HepG2 (cell line): ENCODE measurements around the gene FAM222B. TPM values are rescaled to one million over a fixed set of nuclear protein-coding genes. Genes with fewer than 3 reads are reported as not detected.

ENCODE experiments used
- ATAC-seq: fragments of 200-7000 bp; cut with Tn5 transposase; 3 replicates; pipeline ENCODE4 v1.9.1; 2020; ENCODE audit warnings: mild to moderate bottlenecking, moderate library complexity
- BruUV-seq: library from RNA; stranded (reverse); fragments of 400-500 nt; replicated peaks from 2 replicates; lab custom pipeline; 2021; lab: Mats Ljungman, UMichigan
- CTCF ChIA-PET: fragments of 300-600 bp; formaldehyde crosslinking; extraction: SDS; loops from one replicate; lab custom pipeline; 2021; ENCODE audit warnings: low total read pairs, inconsistent platforms, low intra/inter-chr PET ratio; lab: Yijun Ruan, JAX
- POLR2A ChIA-PET: fragments of 350-600 bp; sonication (Branson Sonifier 250); formaldehyde crosslinking; loops from one replicate; lab custom pipeline; 2020; ENCODE audit warnings: antibody characterized with exemption, inconsistent platforms; lab: Yijun Ruan, JAX
- DNase-seq: peaks from one replicate; pipeline ENCODE4 v3.0.0-alpha.2; 2015; ENCODE audit warnings: low spot score
- FAIRE-seq: peaks from 3 replicates; lab custom pipeline; 2011; peaks lifted over from hg19 to GRCh38; lab: Jason Lieb, UNC
- H2AFZ ChIP-seq: one replicate; pipeline ENCODE4 v1.6.1; 2011; ENCODE audit warnings: low read length, inconsistent platforms
- H3K27ac ChIP-seq: fragments of 300-600 bp; 3 replicates; pipeline ENCODE4 v1.8.0; 2011; ENCODE audit warnings: mixed run types, mild to moderate bottlenecking, mixed read lengths, low read length, inconsistent platforms; ENCODE audit not compliant: insufficient read depth; ENCODE audit errors: extremely low read length
- H3K27me3 ChIP-seq, 2 experiments: fragments of 200-600 bp in 1 of 2; 2 replicates in 1 of 2; 3 replicates in 1 of 2; pipeline versions ENCODE4 v1.6.0 to v1.8.0; 2011; ENCODE audit warnings: low read length in 2 of 2, mild to moderate bottlenecking in 2 of 2, moderate library complexity in 2 of 2, inconsistent platforms in 1 of 2; ENCODE audit not compliant: insufficient read depth in 2 of 2, control insufficient read depth in 1 of 2
- H3K36me3 ChIP-seq, 2 experiments: fragments of 200-600 bp in 1 of 2; replicated peaks in 1 of 2; 2 replicates in 1 of 2; 3 replicates in 1 of 2; pipeline versions ENCODE4 v1.5.1 to v1.8.0; 2011; ENCODE audit warnings: low read length in 2 of 2, inconsistent platforms in 1 of 2; ENCODE audit not compliant: insufficient read depth in 2 of 2, control insufficient read depth in 1 of 2
- H3K4me1 ChIP-seq: 2 replicates; pipeline ENCODE4 v1.5.1; 2012; ENCODE audit warnings: low read length, inconsistent platforms; ENCODE audit not compliant: insufficient read depth
- H3K4me2 ChIP-seq: 2 replicates; pipeline ENCODE4 v1.6.0; 2011; ENCODE audit warnings: low read depth, low read length, inconsistent platforms
- H3K4me3 ChIP-seq, 3 experiments: fragments of 200-600 bp in 1 of 3; sonication (generic), shearing (Covaris generic) in 1 of 3; replicated peaks in 1 of 3; 2 replicates each; pipeline ENCODE4 v1.5.1; 2011 to 2016; ENCODE audit warnings: low read length in 3 of 3, inconsistent platforms in 2 of 3, low read depth in 2 of 3, mild to moderate bottlenecking in 2 of 3, control low read depth in 1 of 3, mixed read lengths in 1 of 3; ENCODE audit not compliant: insufficient read depth in 1 of 3
- H3K79me2 ChIP-seq: one replicate; pipeline ENCODE4 v1.6.1; 2011; ENCODE audit warnings: low read length, inconsistent platforms; ENCODE audit not compliant: insufficient read depth
- H3K9ac ChIP-seq: 2 replicates; pipeline ENCODE4 v1.6.0; 2011; ENCODE audit warnings: mild to moderate bottlenecking, low read depth, low read length, inconsistent platforms; ENCODE audit not compliant: insufficient read depth
- H3K9me3 ChIP-seq: 2 replicates; pipeline ENCODE4 v1.5.1; 2012; ENCODE audit warnings: mild to moderate bottlenecking, low read length
- H4K20me1 ChIP-seq: 2 replicates; pipeline ENCODE4 v1.6.0; 2011; ENCODE audit warnings: inconsistent platforms, mild to moderate bottlenecking, low read length, moderate library complexity; ENCODE audit not compliant: insufficient read depth
- ATAD3A ChIP-seq: sonication (generic); formaldehyde crosslinking; IDR thresholded peaks from 2 replicates; pipeline ENCODE4 v1.4.0; 2020; ENCODE audit warnings: missing genetic modification reagents
- CREB1 ChIP-seq, 2 experiments: fragments of 450-650 bp in 1 of 2; IDR thresholded peaks; 2 replicates each; pipeline ENCODE4 v1.6.1; 2016 to 2017; ENCODE audit warnings: control low read depth in 1 of 2, mild to moderate bottlenecking in 1 of 2, missing compliant biosample characterization in 1 of 2, missing genetic modification characterization in 1 of 2
- HMGA1 ChIP-seq: sonication (generic); formaldehyde crosslinking; conservative IDR thresholded peaks from 2 replicates; pipeline ENCODE4 v1.4.0; 2020; ENCODE audit warnings: missing genetic modification reagents
- SRF ChIP-seq: IDR thresholded peaks from 2 replicates; pipeline ENCODE4 v1.6.1; 2011; ENCODE audit warnings: mild to moderate bottlenecking, low read depth, low read length, moderate library complexity
- ZBTB38 ChIP-seq: sonication (generic); formaldehyde crosslinking; IDR thresholded peaks from 2 replicates; pipeline ENCODE4 v1.5.1; 2020; ENCODE audit warnings: mild to moderate bottlenecking, missing genetic modification reagents
- ZFP41 ChIP-seq: sonication (generic); formaldehyde crosslinking; IDR thresholded peaks from 2 replicates; pipeline ENCODE4 v1.4.0; 2020; ENCODE audit warnings: mild to moderate bottlenecking, missing genetic modification reagents, borderline replicate concordance
- ZNF547 ChIP-seq: sonication (generic); formaldehyde crosslinking; IDR thresholded peaks from 2 replicates; pipeline ENCODE4 v1.5.1; 2020; ENCODE audit warnings: mild to moderate bottlenecking, missing genetic modification reagents
- ZNF550 ChIP-seq: sonication (generic); formaldehyde crosslinking; IDR thresholded peaks from 2 replicates; pipeline ENCODE4 v1.4.0; 2020; ENCODE audit warnings: mild to moderate bottlenecking, missing genetic modification reagents, borderline replicate concordance
- ZNF670 ChIP-seq: sonication (generic); formaldehyde crosslinking; IDR thresholded peaks from 2 replicates; pipeline ENCODE4 v1.8.0; 2022; ENCODE audit warnings: mild to moderate bottlenecking, missing genetic modification reagents, borderline replicate concordance
- WGBS: methylation state at CpG from one replicate; pipeline ENCODE4 v1.1.6; 2017; ENCODE audit warnings: low lambda C conversion rate; 5-methylcytosine and 5-hydroxymethylcytosine counted together
- in situ Hi-C: cut with HindIII; loops from 2 replicates; pipeline ENCODE4 v1.10.0; 2017; ENCODE audit warnings: low pct_unique_long_range_greater_than_20kb; ENCODE audit not compliant: extremely low pct_ligation_motif_present
- intact Hi-C: fragments of 100-400 bp; cut with micrococcal nuclease; formaldehyde crosslinking; loops from one replicate; pipeline ENCODE4 v1.10.0; 2022; ENCODE audit not compliant: unreplicated experiment
- polyA plus RNA-seq, 8 experiments: library from polyadenylated mRNA; depleted of rRNA in 3 of 8; stranded (reverse) in 7 of 8; unstranded in 1 of 8; fragments of >200 nt; fragmentation: Illumina TruSeq in 4 of 8; extraction: Trizol in 4 of 8; gene quantifications; 2 replicates each; pipeline versions ENCODE4 v1.2.1 to v1.2.3, GENCODE V29; 2011 to 2016; ENCODE audit warnings: low read depth in 4 of 8, missing spikeins in 1 of 8, mixed read lengths in 1 of 8; ENCODE audit not compliant: insufficient read depth in 1 of 8
- total RNA-seq, 5 experiments: library from RNA; depleted of rRNA; stranded (reverse); fragments of >200 nt; fragmentation: Illumina TruSeq; extraction: Trizol; gene quantifications; 2 replicates each; pipeline ENCODE4 v1.2.3, GENCODE V29; 2016; ENCODE audit warnings: low read depth in 1 of 5
- TF ChIP-seq, protein P1 (sequence below): sonication (generic); formaldehyde crosslinking; IDR thresholded peaks from 2 replicates; pipeline ENCODE4 v1.4.0; 2020; ENCODE audit warnings: missing genetic modification reagents
- TF ChIP-seq, protein P2 (sequence below), 2 experiments: IDR thresholded peaks; 2 replicates each; pipeline ENCODE4 v1.6.1; 2011 to 2012; ENCODE audit warnings: low read length in 2 of 2, borderline replicate concordance in 1 of 2, low read depth in 1 of 2, mild to moderate bottlenecking in 1 of 2, moderate library complexity in 1 of 2

FAM222B gene
- total and polyA plus RNA-seq, 2 of the 13 experiments (the other 11 are each of a cell fraction or from before 2014, with no cell fraction given): 3.5 to 7.3 TPM

GRCh38 chr17:28744104-28744971 is 98.3 kb downstream of the FAM222B start (continued):
- TF ChIP-seq CREB1 (IDR thresholded peaks at IDR 0.05) (peak; percentile 99), CREB1 (CRISPR knock-in tag; IDR thresholded peaks at IDR 0.05) (peak; percentile 91)

DNA sequence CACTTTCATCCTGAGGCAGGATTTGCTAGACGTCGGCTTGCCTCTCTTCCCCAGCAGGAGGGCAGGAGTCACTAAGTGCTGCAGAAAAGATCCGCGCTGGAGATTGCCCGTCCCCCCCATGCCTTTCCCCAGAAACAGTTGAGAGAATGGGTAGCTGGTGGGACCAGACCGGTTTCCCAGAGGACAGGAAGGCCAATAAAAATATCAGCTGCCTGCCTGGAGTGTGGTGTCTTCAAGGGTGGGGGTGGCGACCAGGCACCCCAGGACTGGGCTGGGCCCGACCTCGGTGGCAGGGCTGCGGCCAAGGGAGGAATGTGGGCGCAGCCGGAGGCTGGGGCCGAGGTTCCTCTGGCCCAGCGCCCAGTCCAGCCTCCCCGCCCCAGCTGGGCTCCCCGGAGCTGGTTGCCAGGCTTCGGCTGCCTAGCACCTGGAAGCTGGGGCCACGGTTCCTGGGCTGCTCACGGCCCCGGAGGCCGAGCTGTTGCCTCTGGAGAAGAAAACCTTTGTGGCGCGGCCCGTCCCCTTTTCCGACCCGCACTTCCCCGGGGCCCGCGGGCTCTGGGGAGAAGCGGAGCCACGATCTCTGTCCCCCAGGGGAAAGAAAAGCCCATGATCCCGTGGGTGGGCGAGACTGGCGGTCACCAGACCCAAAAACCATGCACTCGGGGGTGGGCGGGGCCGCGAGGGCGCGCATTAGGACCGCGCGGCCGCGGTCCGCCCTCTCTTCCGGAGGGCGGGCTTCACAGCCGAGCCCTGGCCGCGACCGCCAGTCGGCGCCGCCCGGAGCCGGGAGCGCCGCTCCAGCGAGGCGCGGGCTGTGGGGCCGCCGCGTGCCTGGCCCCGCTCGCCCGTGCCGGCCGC is 99.1 kb downstream of the FAM222B start, which contains the start of gene TRAF4:
Gene TRAF4 (plus strand): TSS at position 769 of the 861 bp plus-strand sequence. CDS start 102 bp downstream, outside the sequence.
- peak within 1 kb of the TSS; percentile 98 for H3K4me2 ChIP-seq
- peaks cover 27 to 30% of the 10 kb centered on the region in 2 experiments for H3K36me3 ChIP-seq
- no peak within 1 kb of the TSS for H2AFZ ChIP-seq
- FAIRE-seq (peak; percentile 46), ATAC-seq (peak; percentile 64), DNase-seq (peak; percentile 73)
- H3K79me2 ChIP-seq: peaks cover 33% of the 10 kb centered on the region
- WGBS: 0% methylated on average over 6 of the region's 70 CpGs
- H4K20me1 ChIP-seq: peaks cover 28% of the 10 kb centered on the region
- no peaks in the 10 kb centered on the region; a peak in 1 of 5 replicates for H3K27me3 ChIP-seq
- in situ Hi-C loops (loop anchor here (25.0 kb wide), 1 partner anchor 369 kb away; no protein-coding TSS in a partner anchor), intact Hi-C loops (no loop called here)
- peak within 1 kb of the TSS; percentile 98 for H3K9ac ChIP-seq
- ChIA-PET POLR2A (interaction anchor here (0.9 to 12.3 kb wide), 9 partner anchors 9 to 194 kb away, joined by 3 to 590 read pairs (median 4); partner anchors contain the start of genes BLTP2, NEK8, PROCA1 and RPL23A), CTCF (interaction anchor here (2.8 kb wide), 1 partner anchor 16 kb away, joined by 14 read pairs; the partner anchor contains the start of gene TLCD1)
- BruUV-seq: TSS peak; percentile 47
- peaks cover 49% of the 10 kb centered on the region for H3K4me1 ChIP-seq
- H3K9me3 ChIP-seq: no peaks in the 10 kb centered on the region
- H3K4me3 ChIP-seq: peak within 1 kb of the TSS; percentile 72 to 93 (median 74)
- H3K27ac ChIP-seq: peak within 1 kb of the TSS; percentile 95
- TF ChIP-seq ATAD3A (CRISPR knock-in tag) (no peak), ZNF547 (CRISPR knock-in tag) (peak; percentile 28; the same call in 1 of the 2 replicates), ZFP41 (CRISPR knock-in tag) (no peak), HMGA1 (no peak), ZNF670 (CRISPR knock-in tag) (0 out of 2 replicates have a peak, but pooled peaks have one; percentile 32), SRF (no peak), ZBTB38 (peak; percentile 8; the same call in 1 of the 2 replicates), ZNF550 (CRISPR knock-in tag) (no peak)
- TF ChIP-seq, protein P1, sequence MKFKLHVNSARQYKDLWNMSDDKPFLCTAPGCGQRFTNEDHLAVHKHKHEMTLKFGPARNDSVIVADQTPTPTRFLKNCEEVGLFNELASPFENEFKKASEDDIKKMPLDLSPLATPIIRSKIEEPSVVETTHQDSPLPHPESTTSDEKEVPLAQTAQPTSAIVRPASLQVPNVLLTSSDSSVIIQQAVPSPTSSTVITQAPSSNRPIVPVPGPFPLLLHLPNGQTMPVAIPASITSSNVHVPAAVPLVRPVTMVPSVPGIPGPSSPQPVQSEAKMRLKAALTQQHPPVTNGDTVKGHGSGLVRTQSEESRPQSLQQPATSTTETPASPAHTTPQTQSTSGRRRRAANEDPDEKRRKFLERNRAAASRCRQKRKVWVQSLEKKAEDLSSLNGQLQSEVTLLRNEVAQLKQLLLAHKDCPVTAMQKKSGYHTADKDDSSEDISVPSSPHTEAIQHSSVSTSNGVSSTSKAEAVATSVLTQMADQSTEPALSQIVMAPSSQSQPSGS: no peak; the same call in 1 of the 2 replicates
- TF ChIP-seq, protein P2, sequence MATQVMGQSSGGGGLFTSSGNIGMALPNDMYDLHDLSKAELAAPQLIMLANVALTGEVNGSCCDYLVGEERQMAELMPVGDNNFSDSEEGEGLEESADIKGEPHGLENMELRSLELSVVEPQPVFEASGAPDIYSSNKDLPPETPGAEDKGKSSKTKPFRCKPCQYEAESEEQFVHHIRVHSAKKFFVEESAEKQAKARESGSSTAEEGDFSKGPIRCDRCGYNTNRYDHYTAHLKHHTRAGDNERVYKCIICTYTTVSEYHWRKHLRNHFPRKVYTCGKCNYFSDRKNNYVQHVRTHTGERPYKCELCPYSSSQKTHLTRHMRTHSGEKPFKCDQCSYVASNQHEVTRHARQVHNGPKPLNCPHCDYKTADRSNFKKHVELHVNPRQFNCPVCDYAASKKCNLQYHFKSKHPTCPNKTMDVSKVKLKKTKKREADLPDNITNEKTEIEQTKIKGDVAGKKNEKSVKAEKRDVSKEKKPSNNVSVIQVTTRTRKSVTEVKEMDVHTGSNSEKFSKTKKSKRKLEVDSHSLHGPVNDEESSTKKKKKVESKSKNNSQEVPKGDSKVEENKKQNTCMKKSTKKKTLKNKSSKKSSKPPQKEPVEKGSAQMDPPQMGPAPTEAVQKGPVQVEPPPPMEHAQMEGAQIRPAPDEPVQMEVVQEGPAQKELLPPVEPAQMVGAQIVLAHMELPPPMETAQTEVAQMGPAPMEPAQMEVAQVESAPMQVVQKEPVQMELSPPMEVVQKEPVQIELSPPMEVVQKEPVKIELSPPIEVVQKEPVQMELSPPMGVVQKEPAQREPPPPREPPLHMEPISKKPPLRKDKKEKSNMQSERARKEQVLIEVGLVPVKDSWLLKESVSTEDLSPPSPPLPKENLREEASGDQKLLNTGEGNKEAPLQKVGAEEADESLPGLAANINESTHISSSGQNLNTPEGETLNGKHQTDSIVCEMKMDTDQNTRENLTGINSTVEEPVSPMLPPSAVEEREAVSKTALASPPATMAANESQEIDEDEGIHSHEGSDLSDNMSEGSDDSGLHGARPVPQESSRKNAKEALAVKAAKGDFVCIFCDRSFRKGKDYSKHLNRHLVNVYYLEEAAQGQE (IDR thresholded peaks at IDR 0.05; ENCODE audit: borderline replicate concordance in 1 of 2, low read depth in 1 of 2, low read length in 2 of 2): no peak
